Prostate gland (tissue), 2 donors: Measurements from ENCODE around the gene SIM1. TPM values are rescaled to one million over a fixed set of nuclear protein-coding genes. Genes with fewer than 3 reads are reported as not detected.

Experiments used
- DNase-seq: peaks from one replicate; pipeline ENCODE4 v3.0.0-alpha.2; 2019; ENCODE audit warnings: low spot score
- H3K27ac ChIP-seq, 2 donors: fragments of 200-600 bp; sonication (generic); 2 replicates each; pipeline ENCODE4 v1.5.1; 2017 to 2019
- H3K27me3 ChIP-seq: fragments of 200-600 bp; sonication (generic); replicated peaks from 2 replicates; pipeline ENCODE4 v1.5.1; 2019; ENCODE audit not compliant: insufficient read depth
- H3K36me3 ChIP-seq, 2 donors: fragments of 200-600 bp; sonication (generic); 1 replicate in 1 of 2; 2 replicates in 1 of 2; pipeline versions ENCODE4 v1.5.1 to v1.8.1; 2017 to 2019
- H3K4me1 ChIP-seq: fragments of 200-600 bp; sonication (generic); replicated peaks from 2 replicates; pipeline ENCODE4 v1.5.1; 2019
- H3K4me3 ChIP-seq, 2 donors: fragments of 200-600 bp; sonication (generic); 2 replicates each; pipeline ENCODE4 v1.5.1; 2017 to 2019
- H3K9me3 ChIP-seq: fragments of 200-600 bp; sonication (generic); 2 replicates; pipeline ENCODE4 v1.5.1; 2017
- POLR2A ChIP-seq: fragments of 450-650 bp; IDR thresholded peaks from one replicate; pipeline ENCODE4 v1.6.1; 2016; ENCODE audit warnings: antibody characterized with exemption, mild to moderate bottlenecking
- POLR2AphosphoS5 ChIP-seq: sonication (generic); formaldehyde crosslinking; IDR thresholded peaks from one replicate; pipeline ENCODE4 v1.6.1; 2017; ENCODE audit warnings: antibody characterized with exemption
- WGBS: methylation state at CpG from one replicate; pipeline ENCODE4 v1.1.5; 2018; 5-methylcytosine and 5-hydroxymethylcytosine counted together
- intact Hi-C: fragments of 100-400 bp; cut with DNase I; formaldehyde crosslinking; loops from one replicate; pipeline ENCODE4 v1.14.2; 2022
- total RNA-seq, 2 donors: library from RNA; depleted of rRNA; stranded (reverse); fragments of >200 nt; gene quantifications; one replicate each; pipeline ENCODE4 v1.1.0, GENCODE V29; 2016
- TF ChIP-seq, protein P1 (sequence below), 4 experiments: fragments of 200-600 bp in 2 of 4; fragments of 450-650 bp in 2 of 4; sonication (generic) in 2 of 4; IDR thresholded peaks; 1 replicate in 3 of 4; 2 replicates in 1 of 4; pipeline ENCODE4 v1.5.1; 2016 to 2019; ENCODE audit warnings: antibody characterized with exemption in 4 of 4, mild to moderate bottlenecking in 2 of 4, moderate library complexity in 2 of 4

The SIM1 gene
- total RNA-seq, 2 donors from 2014 or later = 0.85 TPM; not detected in 1

DNA sequence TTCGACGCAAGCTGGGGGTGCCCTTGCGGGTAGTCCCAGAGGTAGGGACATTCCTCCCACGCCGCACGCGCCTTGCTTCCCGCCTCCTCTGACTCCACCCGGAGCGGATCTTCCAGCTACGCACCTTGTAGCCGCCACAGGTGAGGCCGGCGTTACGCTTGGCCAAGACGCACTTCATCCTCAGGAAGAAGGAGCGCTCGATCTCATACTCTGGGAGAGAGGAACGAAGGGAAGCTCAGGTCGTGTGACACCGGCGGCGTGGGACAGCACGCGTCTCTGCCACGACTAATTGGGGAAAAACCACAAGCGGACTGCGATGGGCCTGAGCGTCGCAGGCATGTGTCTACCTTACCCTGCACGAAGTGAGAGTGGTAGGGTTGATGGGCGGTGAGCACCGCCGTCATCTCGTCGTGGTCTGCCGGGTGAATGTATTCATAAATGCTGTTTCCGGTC, 15.5 kb downstream of the SIM1 start:
- Histone ChIP-seq H3K4me1 (no peaks in the 10 kb centered on the region), H3K9me3 (no peaks in the 10 kb centered on the region), H3K4me3 (no peak overlapping the region), H3K27me3 (peaks cover 40% of the 10 kb centered on the region), H3K27ac (no peak overlapping the region), H3K36me3 (no peaks in the 10 kb centered on the region)
- 9% methylated on average over 37 of the region's 38 CpGs for WGBS
- TF ChIP-seq POLR2AphosphoS5 (no peak), POLR2A (no peak)
- TF ChIP-seq, protein P1, sequence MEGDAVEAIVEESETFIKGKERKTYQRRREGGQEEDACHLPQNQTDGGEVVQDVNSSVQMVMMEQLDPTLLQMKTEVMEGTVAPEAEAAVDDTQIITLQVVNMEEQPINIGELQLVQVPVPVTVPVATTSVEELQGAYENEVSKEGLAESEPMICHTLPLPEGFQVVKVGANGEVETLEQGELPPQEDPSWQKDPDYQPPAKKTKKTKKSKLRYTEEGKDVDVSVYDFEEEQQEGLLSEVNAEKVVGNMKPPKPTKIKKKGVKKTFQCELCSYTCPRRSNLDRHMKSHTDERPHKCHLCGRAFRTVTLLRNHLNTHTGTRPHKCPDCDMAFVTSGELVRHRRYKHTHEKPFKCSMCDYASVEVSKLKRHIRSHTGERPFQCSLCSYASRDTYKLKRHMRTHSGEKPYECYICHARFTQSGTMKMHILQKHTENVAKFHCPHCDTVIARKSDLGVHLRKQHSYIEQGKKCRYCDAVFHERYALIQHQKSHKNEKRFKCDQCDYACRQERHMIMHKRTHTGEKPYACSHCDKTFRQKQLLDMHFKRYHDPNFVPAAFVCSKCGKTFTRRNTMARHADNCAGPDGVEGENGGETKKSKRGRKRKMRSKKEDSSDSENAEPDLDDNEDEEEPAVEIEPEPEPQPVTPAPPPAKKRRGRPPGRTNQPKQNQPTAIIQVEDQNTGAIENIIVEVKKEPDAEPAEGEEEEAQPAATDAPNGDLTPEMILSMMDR (IDR thresholded peaks at IDR 0.05) = no peak
- intact Hi-C loops = no loop called here
- DNase-seq = no peak

- peaks cover 34% of the 10 kb centered on the region for H3K27me3 ChIP-seq
- no peaks in the 10 kb centered on the region for H3K36me3 ChIP-seq
- intact Hi-C loops = no loop called here
- H3K4me1 ChIP-seq = no peaks in the 10 kb centered on the region
- H3K4me3 ChIP-seq = no peak overlapping the region
- H3K9me3 ChIP-seq = no peaks in the 10 kb centered on the region
- DNase-seq = no peak
- H3K27ac ChIP-seq = no peak overlapping the region
- TF ChIP-seq POLR2AphosphoS5 = no peak
- TF ChIP-seq POLR2A = no peak
- TF ChIP-seq, protein P1 (IDR thresholded peaks at IDR 0.05) = no peak
- WGBS = 9% methylated on average over 47 of the region's 47 CpGs
Observed at GRCh38 chr6:100447900-100448748, 16.6 kb downstream of the SIM1 start.

- Histone ChIP-seq H3K27ac (no peak overlapping the region), H3K9me3 (no peaks in the 10 kb centered on the region), H3K27me3 (peaks cover 28% of the 10 kb centered on the region), H3K4me3 (no peak overlapping the region), H3K36me3 (no peaks in the 10 kb centered on the region), H3K4me1 (no peaks in the 10 kb centered on the region)
- TF ChIP-seq, protein P1 (IDR thresholded peaks at IDR 0.05) = no peak
- no peak for TF ChIP-seq POLR2AphosphoS5
- no peak for TF ChIP-seq POLR2A
- intact Hi-C loops = no loop called here
- DNase-seq = no peak
- WGBS = 8% methylated on average over 38 of the region's 38 CpGs
Observed at GRCh38 chr6:100447081-100447899, 17.4 kb downstream of the SIM1 start.

GRCh38 chr6:100446115-100447080, 18.3 kb downstream of the SIM1 start:
- no peaks in the 10 kb centered on the region for H3K36me3 ChIP-seq
- no peak for DNase-seq
- no peaks in the 10 kb centered on the region for H3K4me1 ChIP-seq
- no peak overlapping the region for H3K4me3 ChIP-seq
- H3K27me3 ChIP-seq = peaks cover 24% of the 10 kb centered on the region
- intact Hi-C loops = no loop called here
- TF ChIP-seq POLR2A (no peak), POLR2AphosphoS5 (no peak)
- TF ChIP-seq, protein P1 (IDR thresholded peaks at IDR 0.05) = no peak
- H3K27ac ChIP-seq = no peak overlapping the region
- no peaks in the 10 kb centered on the region for H3K9me3 ChIP-seq
- 10% methylated on average over 23 of the region's 23 CpGs for WGBS
